ENCODE measurements around the gene EIF6.

GRCh38 chr20:35299780-35300179 is 15.2 kb upstream of the EIF6 start:
- TF ChIP-seq CTCF (IDR thresholded peaks at IDR 0.05) = no peak
- no peak for TF ChIP-seq POLR2A (IDR thresholded peaks at IDR 0.05)
- TF ChIP-seq POLR2AphosphoS5 (IDR thresholded peaks at IDR 0.05) = no peak
- no peak for TF ChIP-seq EP300 (IDR thresholded peaks at IDR 0.05)

Measured in sigmoid colon (tissue), 4 donors.